Measurements from ENCODE around the gene DOCK6. TPM values are rescaled to one million over a fixed set of nuclear protein-coding genes. Genes with fewer than 3 reads are reported as not detected.

Gene DOCK6
- total and polyA plus RNA-seq, 10 of the 15 experiments (the other 5 are each of a cell fraction or from before 2014, with no cell fraction given): 0.76 to 24.8 (median 4.7) TPM

GRCh38 chr19:11281356-11282049 is 19.2 kb upstream of the DOCK6 start:
- Histone ChIP-seq H3K4me1 (ENCODE audit: control insufficient read depth, insufficient read depth, low read length) (peaks cover 9% of the 10 kb centered on the region), H3K27me3 (replicated peaks in 1 of 2; ENCODE audit: control insufficient read depth in 2 of 2, insufficient read depth in 2 of 2, low read length in 1 of 2) (no peaks in the 10 kb centered on the region), H2AFZ (ENCODE audit: control insufficient read depth, low read depth, low read length) (no peak overlapping the region), H3K36me3 (ENCODE audit: control insufficient read depth in 2 of 2, insufficient read depth in 2 of 2, low read length in 1 of 2) (no peaks in the 10 kb centered on the region), H3K79me2 (ENCODE audit: control insufficient read depth, insufficient read depth, low read length) (no peaks in the 10 kb centered on the region), H4K20me1 (ENCODE audit: control insufficient read depth, insufficient read depth) (no peaks in the 10 kb centered on the region), H3K27ac (ENCODE audit: control insufficient read depth, insufficient read depth) (no peak overlapping the region), H3K4me3 (no peak overlapping the region), H3K9me3 (replicated peaks; ENCODE audit: control insufficient read depth, insufficient read depth, low read length) (no peaks in the 10 kb centered on the region; the same call in 2 of the 3 replicates), H3K9ac (ENCODE audit: control insufficient read depth, insufficient read depth, low read length) (no peak overlapping the region), H3K4me2 (ENCODE audit: control insufficient read depth, insufficient read depth) (no peak overlapping the region)
- FAIRE-seq (no peak), ATAC-seq (no peak), DNase-seq (ENCODE audit: low read depth, low spot score) (no peak)
- in situ Hi-C loops (cut with MboI) (no loop called here), intact Hi-C loops (cut with micrococcal nuclease; ENCODE audit: unreplicated experiment) (no loop called here)
- ChIA-PET CTCF (interaction anchor here (0.5 kb wide), 1 partner anchor 16 kb away, joined by 3 read pairs; no protein-coding TSS in a partner anchor), RAD21 (ENCODE audit: unreplicated experiment) (interaction anchor here (1.2 kb wide), 1 partner anchor 65 kb away, joined by 3 read pairs; no protein-coding TSS in a partner anchor), SMC1A (ENCODE audit: uncharacterized antibody, unreplicated experiment) (interaction anchor here (1.2 to 1.5 kb wide), 2 partner anchors 16 to 201 kb away, joined by 3 read pairs; no protein-coding TSS in a partner anchor), POLR2A (no interaction called here)
- TF ChIP-seq ZZZ3 (IDR thresholded peaks at IDR 0.05; ENCODE audit: control insufficient read depth, insufficient read length, low read depth) (no peak), CREB1 (IDR thresholded peaks at IDR 0.05; ENCODE audit: low read depth) (no peak), HDAC2 (IDR thresholded peaks at IDR 0.05) (no peak), GABPA (IDR thresholded peaks at IDR 0.05; ENCODE audit: low read depth) (no peak), E2F4 (IDR thresholded peaks at IDR 0.05; ENCODE audit: low read depth, low read length) (no peak), ZBED1 (IDR thresholded peaks at IDR 0.05; ENCODE audit: borderline replicate concordance) (no peak), POLR2AphosphoS2 (IDR thresholded peaks at IDR 0.05; ENCODE audit: low read depth, low read length) (no peak), RELA (IDR thresholded peaks at IDR 0.05; ENCODE audit: borderline replicate concordance, partially characterized antibody) (no peak), E2F8 (IDR thresholded peaks at IDR 0.05; ENCODE audit: low read depth, partially characterized antibody) (no peak)
- WGBS (ENCODE audit: insufficient coverage, insufficient replicate concordance, low lambda C conversion rate, missing lambda C conversion rate): 79% methylated on average over 11 of the region's 11 CpGs
- BruUV-seq (replicated peaks): no TSS peak
